ENCODE results near the gene ZNF503.
A peak's percentile ranks its signal among the peaks of the same experiment; 100 is the strongest.

The ZNF503 gene

DNA sequence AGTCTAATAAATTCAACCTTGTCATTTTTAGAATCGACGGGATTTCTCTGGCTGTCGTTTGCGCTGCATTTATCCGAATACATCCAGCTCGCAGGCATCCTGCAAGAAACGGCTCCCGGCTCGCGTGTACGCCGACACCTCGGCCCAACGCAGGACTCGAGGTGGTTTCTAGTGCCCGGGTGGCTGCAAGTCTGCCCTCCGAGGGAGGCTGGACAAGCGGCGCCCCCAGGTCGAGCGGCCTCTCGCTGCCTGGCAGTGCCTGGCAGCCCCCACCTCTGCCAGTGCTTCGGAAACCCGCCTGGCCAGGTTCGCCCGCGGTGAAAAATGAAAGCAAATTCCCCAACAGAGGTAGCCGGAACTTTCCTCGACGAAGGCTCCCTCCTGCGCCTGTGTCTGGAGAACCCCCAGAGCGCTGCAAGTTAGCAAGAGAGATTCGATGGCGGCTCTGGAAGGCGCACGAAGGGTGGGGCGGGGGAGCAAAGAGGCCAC, 5.7 kb upstream of the ZNF503 start:
- no peak for DNase-seq

GRCh38 chr10:75406462-75407223, 5.1 kb upstream of the ZNF503 start:
- no peak for DNase-seq

- DNase-seq = no peak
Observed at GRCh38 chr10:75405598-75406461, 4.3 kb upstream of the ZNF503 start.

- DNase-seq = peak in 2 of 56 donors; percentile 14 to 22
Observed at GRCh38 chr10:75404815-75405597, 3.4 kb upstream of the ZNF503 start.

- peak in 1 of 56 donors; percentile 35 for DNase-seq
Observed at GRCh38 chr10:75403939-75404814, 2.6 kb upstream of the ZNF503 start.

GRCh38 chr10:75403144-75403938, 1.8 kb upstream of the ZNF503 start:
- DNase-seq = peak in 10 of 56 donors; percentile 18 to 48 (median 30)

GRCh38 chr10:75402486-75403143, 1.1 kb upstream of the ZNF503 start:
- DNase-seq = peak in 5 of 56 donors; percentile 30 to 65 (median 48)

DNA sequence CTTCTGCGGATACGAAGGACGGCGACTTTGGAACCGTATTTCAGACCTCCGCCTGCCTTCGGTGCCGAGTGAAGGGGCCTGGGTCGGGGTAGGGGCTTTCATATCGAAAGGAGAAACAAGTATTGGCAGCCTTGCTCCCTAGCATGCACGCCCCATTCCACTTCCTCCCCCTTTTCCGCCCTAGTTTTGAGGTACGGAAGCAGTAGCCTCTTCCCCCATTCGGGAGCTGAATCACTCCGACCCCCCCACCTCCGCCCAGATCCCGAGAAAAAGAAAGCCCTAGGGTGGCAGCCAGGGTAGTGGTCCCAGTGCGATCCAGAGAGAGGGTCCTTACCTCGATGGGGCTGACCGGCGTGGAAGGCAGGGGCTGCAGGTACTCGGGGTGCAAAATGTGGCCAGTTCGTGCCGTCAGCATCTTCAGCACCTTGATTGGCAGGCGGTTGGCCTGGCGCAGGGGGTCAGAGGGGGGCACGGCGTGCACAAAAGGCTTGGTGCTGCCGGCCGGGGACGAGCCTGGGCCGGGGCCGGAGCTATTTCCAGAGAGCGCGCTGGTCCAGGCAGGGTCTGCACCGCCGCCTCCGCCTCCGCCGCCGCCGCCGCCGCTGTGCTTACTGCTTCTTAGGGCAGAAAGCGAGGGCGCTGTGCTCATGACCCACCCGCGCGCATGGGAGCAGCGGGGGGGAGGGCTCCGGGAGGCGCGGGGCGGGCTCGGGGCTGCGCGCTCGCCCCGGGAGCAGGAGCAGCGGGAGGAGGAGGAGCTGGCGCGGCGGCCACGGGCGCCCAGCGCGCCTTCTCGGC, 594 bp downstream of the ZNF503 start:
- DNase-seq = peak in 17 of 56 donors; percentile 26 to 68 (median 52)

DNA sequence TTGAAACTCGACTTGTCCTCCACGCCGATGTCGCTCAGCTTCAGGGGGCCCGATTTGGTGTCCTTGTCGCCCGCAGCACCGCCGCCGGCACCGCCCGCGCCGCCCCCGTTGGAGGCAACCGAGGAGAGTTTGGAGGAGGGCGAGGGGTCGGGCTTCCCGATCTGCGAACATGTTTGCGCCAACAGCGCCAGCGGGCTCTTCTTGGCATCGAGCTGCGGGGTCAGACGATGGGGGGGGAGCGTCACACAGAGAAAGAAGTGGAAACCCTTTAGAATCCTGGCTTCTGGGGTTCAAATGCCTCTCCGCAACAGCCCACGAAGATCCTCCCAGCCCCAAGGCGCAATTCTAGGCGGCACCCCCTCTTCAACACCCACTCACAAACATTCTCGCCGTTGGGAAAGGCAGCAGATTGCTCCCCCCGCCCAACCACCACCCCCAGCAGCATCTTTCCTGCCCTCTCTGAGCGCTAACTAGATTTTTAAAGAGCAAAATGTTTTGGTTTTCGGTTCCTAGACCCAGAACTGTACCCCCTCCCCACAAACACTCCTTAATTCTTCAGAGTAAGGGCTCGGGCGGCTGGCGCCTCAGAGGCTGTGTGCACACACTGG, 1.3 kb downstream of the ZNF503 start:
- DNase-seq = peak in 2 of 56 donors; percentile 26 to 69

DNA sequence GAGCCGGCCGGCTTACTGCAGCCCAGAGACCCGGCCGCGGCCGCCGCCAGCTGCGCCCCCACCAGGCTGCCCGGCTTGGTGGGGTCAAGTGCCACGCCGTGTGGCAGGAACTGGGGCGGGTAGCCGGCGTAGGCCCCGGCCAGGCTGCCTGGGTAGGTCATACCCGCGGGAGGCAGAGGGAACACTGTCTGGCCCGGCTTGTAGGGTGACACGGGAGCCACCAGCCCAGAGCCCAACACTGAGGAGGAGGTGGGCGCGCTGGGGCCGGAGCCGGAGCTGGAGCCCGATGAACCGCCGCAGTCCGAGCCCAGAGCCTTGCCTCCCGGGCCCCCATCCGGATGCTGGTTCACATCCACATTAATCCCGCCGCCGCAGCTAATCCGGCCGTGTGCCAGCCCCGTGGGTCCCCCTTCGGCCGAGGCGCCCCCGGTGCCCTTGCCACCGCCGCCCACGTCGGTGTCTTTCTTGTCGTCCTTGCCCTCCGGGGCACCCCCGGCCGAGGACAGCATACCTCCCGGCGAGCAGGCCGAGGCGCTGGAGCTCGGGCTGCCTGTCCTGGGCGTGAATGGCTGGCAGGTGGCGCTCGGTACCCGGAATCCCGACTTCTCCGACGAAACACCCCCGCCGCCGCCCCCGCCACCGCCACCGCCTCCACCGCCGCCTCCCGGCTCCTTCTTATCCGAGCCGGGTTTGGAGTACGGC, 2.0 kb downstream of the ZNF503 start:
- peak in 45 of 56 donors; percentile 12 to 84 (median 49) for DNase-seq

GRCh38 chr10:75398692-75399460, 2.7 kb downstream of the ZNF503 start:
- no peak for DNase-seq

DNA sequence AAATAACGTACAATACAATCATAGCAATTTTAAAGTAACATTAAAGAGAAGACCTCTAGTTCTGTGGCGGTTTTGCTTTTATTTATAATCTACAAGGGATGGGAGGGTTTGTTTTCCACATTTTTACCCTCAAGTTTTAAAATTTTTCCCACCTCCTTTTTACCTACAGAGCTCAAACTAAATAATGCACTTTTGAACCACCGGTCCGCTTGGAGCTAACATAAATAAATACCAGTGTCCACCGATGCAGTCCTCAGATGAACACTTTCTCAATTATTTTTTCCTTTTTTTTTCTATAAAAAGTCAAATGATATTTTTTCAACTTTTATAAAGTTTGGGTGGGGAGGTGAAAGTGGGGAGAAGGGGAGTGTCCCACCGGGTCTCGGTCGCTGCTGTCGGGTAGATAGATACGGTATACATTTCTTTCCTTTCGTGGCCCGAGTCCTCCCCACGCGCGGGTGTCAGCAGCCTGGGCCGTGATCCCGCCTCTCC, 3.3 kb downstream of the ZNF503 start:
- DNase-seq = no peak

DNA sequence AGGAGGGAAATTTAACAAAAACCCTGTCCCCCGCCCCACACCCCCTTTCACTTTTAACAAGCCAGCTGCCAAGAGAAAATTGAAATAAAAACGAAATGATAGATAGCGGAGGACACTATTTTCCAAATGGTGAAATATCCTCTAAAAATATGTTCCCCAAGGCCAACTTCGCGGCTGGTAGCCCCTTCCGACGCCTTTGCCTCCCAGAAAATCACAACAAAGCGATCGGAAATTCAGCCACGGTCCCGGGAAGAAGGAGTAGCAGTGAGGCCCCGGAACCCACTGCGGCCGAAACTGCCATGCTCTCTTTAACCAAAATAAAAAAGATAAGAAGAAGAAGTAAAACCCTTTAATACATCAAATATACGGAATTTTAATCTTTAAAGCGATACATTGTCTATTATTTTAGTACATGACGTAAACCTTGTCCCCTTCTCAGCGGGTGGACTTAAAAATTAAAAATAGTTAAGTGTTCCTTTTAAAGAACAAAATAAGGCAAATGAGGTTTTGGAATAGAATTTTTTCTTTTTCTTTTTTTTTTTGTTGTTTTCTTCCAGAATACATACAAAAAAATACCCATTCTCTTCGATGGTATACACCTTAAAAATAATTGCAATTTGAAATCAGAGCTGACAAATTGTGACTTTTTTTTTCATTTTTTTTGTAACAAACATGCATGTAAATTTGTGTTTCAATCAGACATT, 3.9 kb downstream of the ZNF503 start:
- DNase-seq = no peak

GRCh38 chr10:75396631-75397495, 4.7 kb downstream of the ZNF503 start:
- DNase-seq = no peak
